Brain microvascular endothelial cell (primary cell): ENCODE data around the gene SDK2.

ENCODE experiments used
- DNase-seq: peaks from one replicate; pipeline ENCODE4 v3.0.0-alpha.2; 2020
- H3K27ac ChIP-seq: fragments of 250-450 bp; sonication (Bioruptor Pico); 2 replicates; pipeline ENCODE4 v1.5.1; 2020; ENCODE audit warnings: mild to moderate bottlenecking, moderate library complexity
- H3K27me3 ChIP-seq: fragments of 250-450 bp; sonication (Bioruptor Pico); replicated peaks from 2 replicates; pipeline ENCODE4 v1.5.1; 2020; ENCODE audit warnings: mild to moderate bottlenecking
- H3K36me3 ChIP-seq: fragments of 250-450 bp; sonication (Bioruptor Pico); replicated peaks from 2 replicates; pipeline ENCODE4 v1.5.1; 2020; ENCODE audit warnings: mild to moderate bottlenecking
- H3K4me3 ChIP-seq: 2 replicates; pipeline ENCODE4 v1.5.1; 2011; ENCODE audit warnings: low read depth, mild to moderate bottlenecking, control low read depth, low read length, moderate library complexity
- in situ Hi-C: cut with HindIII; loops from 2 replicates; pipeline ENCODE4 v1.10.0; 2017; ENCODE audit warnings: low sequenced_read_pairs, low pct_ligation_motif_present
- TF ChIP-seq, protein P1 (sequence below): IDR thresholded peaks from 2 replicates; pipeline ENCODE4 v1.5.1; 2011; ENCODE audit warnings: low read depth, mild to moderate bottlenecking, moderate library complexity, low read length, control low read depth, inconsistent platforms; ENCODE audit errors: missing control alignments

Gene SDK2

DNA sequence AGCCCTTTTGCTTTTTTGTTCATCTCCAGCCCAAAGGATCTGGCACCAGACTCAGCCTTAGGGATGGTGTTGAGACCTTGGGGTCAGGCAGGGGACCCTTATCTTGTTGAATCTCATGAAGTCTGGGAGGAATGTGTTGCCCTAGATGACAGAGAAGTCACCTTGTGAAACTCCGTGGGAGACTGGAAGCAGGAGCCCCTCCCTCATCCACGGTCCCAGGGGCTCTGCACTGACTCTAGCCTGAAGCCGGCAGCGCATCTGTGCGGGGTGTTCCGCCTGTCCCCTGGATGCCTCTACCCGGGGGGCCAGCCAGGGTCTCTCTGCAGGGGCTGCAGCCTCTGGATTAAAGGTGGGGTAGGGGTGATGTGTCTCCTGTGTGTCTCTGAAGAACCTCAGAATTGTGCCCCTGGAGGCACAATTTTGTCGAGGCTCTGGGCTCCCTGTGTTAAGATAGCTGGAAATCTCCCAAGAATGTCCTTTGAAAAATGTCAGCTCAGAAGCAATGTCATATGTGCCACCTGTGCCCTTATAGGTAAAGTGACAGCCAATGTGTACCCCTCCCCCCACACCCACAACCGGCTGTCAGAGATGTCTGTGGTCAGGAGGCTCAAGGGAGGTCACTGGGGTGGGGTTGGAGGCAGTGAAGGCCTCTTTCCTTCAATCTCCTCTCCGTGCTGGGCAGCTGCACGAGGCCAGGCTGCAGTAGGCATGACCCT lies 300.3 kb downstream of the SDK2 start:
- Histone ChIP-seq H3K36me3 (no peaks in the 10 kb centered on the region), H3K27ac (peak overlapping the region; percentile 64), H3K27me3 (no peaks in the 10 kb centered on the region), H3K4me3 (no peak overlapping the region)
- DNase-seq = no peak
- TF ChIP-seq, protein P1, sequence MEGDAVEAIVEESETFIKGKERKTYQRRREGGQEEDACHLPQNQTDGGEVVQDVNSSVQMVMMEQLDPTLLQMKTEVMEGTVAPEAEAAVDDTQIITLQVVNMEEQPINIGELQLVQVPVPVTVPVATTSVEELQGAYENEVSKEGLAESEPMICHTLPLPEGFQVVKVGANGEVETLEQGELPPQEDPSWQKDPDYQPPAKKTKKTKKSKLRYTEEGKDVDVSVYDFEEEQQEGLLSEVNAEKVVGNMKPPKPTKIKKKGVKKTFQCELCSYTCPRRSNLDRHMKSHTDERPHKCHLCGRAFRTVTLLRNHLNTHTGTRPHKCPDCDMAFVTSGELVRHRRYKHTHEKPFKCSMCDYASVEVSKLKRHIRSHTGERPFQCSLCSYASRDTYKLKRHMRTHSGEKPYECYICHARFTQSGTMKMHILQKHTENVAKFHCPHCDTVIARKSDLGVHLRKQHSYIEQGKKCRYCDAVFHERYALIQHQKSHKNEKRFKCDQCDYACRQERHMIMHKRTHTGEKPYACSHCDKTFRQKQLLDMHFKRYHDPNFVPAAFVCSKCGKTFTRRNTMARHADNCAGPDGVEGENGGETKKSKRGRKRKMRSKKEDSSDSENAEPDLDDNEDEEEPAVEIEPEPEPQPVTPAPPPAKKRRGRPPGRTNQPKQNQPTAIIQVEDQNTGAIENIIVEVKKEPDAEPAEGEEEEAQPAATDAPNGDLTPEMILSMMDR = no peak
- in situ Hi-C loops = no loop called here

DNA sequence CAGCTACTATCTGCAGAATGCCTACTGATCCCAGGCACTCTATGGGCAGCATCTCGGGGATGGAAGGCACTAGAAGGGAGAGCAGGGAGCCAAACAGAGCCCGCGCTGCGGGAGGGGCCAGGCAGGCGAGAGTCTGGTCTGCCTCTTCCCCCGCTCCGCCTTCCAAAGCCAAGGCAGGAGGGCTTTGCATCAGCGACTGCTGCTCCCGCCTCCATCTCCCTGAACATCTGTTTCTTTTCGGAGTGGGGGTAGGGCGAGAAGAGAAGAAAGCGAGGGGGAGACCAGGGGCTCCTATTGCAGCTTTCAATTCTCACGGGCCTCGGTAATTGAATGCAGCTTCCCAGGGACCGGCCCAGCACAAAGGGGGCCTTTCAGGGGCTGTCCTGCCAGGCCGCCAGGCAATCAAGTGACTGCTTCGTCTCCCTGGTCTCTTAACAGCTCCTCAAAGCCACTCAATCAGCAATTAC lies 301.0 kb downstream of the SDK2 start:
- Histone ChIP-seq H3K4me3 (peak overlapping the region; percentile 20), H3K27me3 (no peaks in the 10 kb centered on the region), H3K36me3 (no peaks in the 10 kb centered on the region), H3K27ac (peak overlapping the region; percentile 64)
- in situ Hi-C loops = no loop called here
- DNase-seq = peak; percentile 77
- TF ChIP-seq, protein P1 = no peak

DNA sequence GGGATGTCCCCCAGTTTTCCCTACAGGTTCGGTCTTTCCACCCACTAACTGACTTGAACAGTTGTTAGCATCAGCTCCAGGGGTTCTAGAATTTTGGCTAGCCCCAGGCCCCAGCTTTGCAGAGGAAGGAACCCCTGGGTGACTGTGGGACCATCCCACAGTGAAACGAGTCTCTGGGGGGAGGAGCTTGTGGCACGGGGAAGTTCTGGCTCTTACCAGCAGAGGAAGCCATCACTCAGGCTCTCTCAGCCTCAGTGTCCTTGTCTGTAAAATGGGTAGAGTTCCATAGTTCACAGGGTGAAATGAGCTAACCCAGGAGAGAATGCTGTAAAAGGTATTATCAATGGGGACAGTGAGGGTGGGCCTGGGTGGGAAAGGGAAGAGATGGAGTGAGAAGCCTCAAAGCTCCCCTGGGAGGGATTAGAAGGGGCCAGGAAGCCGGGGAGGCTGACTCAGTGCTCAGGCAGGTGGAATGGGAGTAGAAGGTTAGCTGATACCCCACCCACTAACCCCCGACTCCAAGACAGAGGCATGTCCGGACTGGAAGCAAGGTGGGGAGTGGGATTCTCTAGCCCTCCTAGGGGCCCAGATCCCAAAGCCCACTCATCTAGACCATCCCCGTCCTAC lies 301.6 kb downstream of the SDK2 start:
- DNase-seq = peak; percentile 49

DNA sequence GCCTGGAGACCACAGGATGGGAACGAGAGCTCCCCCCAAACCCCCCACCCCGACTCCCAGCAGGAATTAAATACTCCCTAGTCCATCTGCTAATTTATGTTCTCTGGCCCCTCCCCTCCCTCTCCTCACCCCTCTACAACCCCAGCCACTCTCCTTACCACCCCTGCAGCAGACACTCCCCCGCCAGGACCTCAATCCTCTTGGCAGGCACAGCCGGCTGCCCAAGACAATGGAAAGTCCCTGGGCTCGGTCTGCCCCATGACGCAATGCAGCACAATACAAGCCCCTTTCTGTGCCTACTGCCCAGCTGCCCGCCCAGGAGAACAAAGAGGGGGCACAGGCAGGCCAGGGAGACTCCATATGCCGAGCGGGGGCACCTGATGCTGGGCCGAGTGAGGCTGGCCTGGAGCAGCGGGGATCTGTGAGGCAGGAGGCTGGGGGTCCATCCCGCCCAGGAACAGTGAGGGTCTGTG lies 302.2 kb downstream of the SDK2 start:
- DNase-seq = peak; percentile 64
- Histone ChIP-seq H3K27ac (peak overlapping the region; percentile 64), H3K36me3 (no peaks in the 10 kb centered on the region), H3K27me3 (no peaks in the 10 kb centered on the region), H3K4me3 (no peak overlapping the region)
- TF ChIP-seq, protein P1 = no peak
- in situ Hi-C loops = no loop called here

More for the DNA sequence above, 301.6 kb downstream of the SDK2 start:
- TF ChIP-seq, protein P1 = peak; percentile 45
- in situ Hi-C loops = no loop called here
- Histone ChIP-seq H3K4me3 (peak overlapping the region; percentile 20), H3K27me3 (no peaks in the 10 kb centered on the region), H3K36me3 (no peaks in the 10 kb centered on the region), H3K27ac (peak overlapping the region; percentile 64)

DNA sequence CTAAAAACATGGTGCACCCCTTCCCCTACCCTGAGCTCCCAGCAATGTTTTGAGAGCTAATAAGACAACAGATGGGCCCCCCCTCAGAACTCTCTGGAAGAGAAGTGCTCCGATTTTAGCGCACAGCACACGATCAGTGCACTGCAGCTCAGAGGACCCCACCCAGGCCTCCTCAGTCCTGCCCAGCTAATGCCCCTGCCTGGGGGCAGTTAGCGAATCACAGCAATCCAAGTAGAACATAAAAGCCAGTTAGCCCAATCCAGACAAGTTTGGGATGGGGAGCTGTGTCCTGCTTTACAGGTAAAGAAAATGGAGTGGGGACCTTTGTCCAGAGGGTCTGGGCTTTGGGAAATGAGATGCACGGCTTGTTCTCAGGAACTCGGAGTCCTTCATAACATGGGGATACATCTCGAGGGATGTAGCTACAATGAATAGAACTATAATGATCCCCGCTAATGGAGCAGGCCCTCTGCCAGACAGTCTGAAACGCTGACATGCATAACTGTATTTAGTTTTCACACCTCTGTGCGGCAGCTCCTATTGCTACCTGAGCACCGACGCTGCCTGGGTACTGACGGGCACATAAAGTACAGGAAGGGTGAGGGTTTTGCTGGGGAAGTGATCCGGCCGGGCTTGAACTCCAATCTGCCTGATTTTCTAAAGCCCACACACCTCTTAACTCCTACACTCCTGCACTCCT lies 302.7 kb downstream of the SDK2 start:
- Histone ChIP-seq H3K36me3 (no peaks in the 10 kb centered on the region), H3K27me3 (no peaks in the 10 kb centered on the region), H3K4me3 (no peak overlapping the region), H3K27ac (peak overlapping the region; percentile 14)
- in situ Hi-C loops = no loop called here
- DNase-seq = no peak
- TF ChIP-seq, protein P1 = no peak
